Measurements from ENCODE around the gene GRK2. TPM values are rescaled to one million over a fixed set of nuclear protein-coding genes. Genes with fewer than 3 reads are reported as not detected.

GRK2 gene
- total RNA-seq, 2 donors from 2014 or later = 95.8 to 119 TPM

GRCh38 chr11:67278135-67278938 lies 12.1 kb downstream of the GRK2 start:
- ATAC-seq = no peak
- DNase-seq = peak; percentile 25 to 31
- intact Hi-C loops (cut with DNase I, micrococcal nuclease) = no loop called here

GRCh38 chr11:67278939-67279588 lies 12.8 kb downstream of the GRK2 start:
- DNase-seq = peak in 1 of 2 donors; percentile 11
- ATAC-seq = no peak
- intact Hi-C loops (cut with DNase I, micrococcal nuclease) = no loop called here

GRCh38 chr11:67279589-67280340 lies 13.5 kb downstream of the GRK2 start:
- intact Hi-C loops (cut with DNase I, micrococcal nuclease) = no loop called here
- ATAC-seq = no peak
- DNase-seq = peak in 1 of 2 donors; percentile 6

GRCh38 chr11:67280341-67280787 lies 14.1 kb downstream of the GRK2 start:
- ATAC-seq (no peak), DNase-seq (peak in 1 of 2 donors; percentile 6)
- intact Hi-C loops (cut with DNase I, micrococcal nuclease) = no loop called here

- intact Hi-C loops (cut with DNase I, micrococcal nuclease) = no loop called here
- peak in 1 of 2 donors; percentile 8 for DNase-seq
- no peak for ATAC-seq
Measured at GRCh38 chr11:67280788-67281551, 14.7 kb downstream of the GRK2 start.

GRCh38 chr11:67281552-67282150 lies 15.4 kb downstream of the GRK2 start:
- intact Hi-C loops (cut with DNase I, micrococcal nuclease) = no loop called here
- DNase-seq = peak in 1 of 2 donors; percentile 11
- ATAC-seq = no peak

GRCh38 chr11:67282155-67282875 lies 16.0 kb downstream of the GRK2 start:
- DNase-seq (no peak), ATAC-seq (no peak)
- intact Hi-C loops (cut with DNase I, micrococcal nuclease) = no loop called here

- peak in 1 of 2 donors; percentile 6 for DNase-seq
- ATAC-seq = no peak
- intact Hi-C loops (cut with DNase I, micrococcal nuclease) = no loop called here
Measured at GRCh38 chr11:67282876-67283371, 16.7 kb downstream of the GRK2 start.

- DNase-seq = peak; percentile 7 to 34
- intact Hi-C loops (cut with DNase I, micrococcal nuclease) = no loop called here
- ATAC-seq = no peak
Measured at GRCh38 chr11:67283481-67283963, 17.2 kb downstream of the GRK2 start.

- ATAC-seq = no peak
- DNase-seq = peak in 1 of 2 donors; percentile 22
Measured at GRCh38 chr11:67284811-67285540, 18.7 kb downstream of the GRK2 start.

GRCh38 chr11:67285541-67286498 lies 19.5 kb downstream of the GRK2 start:
- DNase-seq (peak in 1 of 2 donors; percentile 22), ATAC-seq (no peak)
- intact Hi-C loops (cut with DNase I, micrococcal nuclease) = no loop called here

More at GRCh38 chr11:67284811-67285540, 18.7 kb downstream of the GRK2 start:
- intact Hi-C loops (cut with DNase I, micrococcal nuclease) = no loop called here

- ATAC-seq = no peak
Measured at GRCh38 chr11:67286621-67287333, 20.5 kb downstream of the GRK2 start.

GRCh38 chr11:67287355-67288197 lies 21.3 kb downstream of the GRK2 start:
- DNase-seq (peak in 1 of 2 donors; percentile 17), ATAC-seq (no peak)
- intact Hi-C loops (cut with DNase I, micrococcal nuclease) = no loop called here

More at GRCh38 chr11:67286621-67287333, 20.5 kb downstream of the GRK2 start:
- DNase-seq = peak in 1 of 2 donors; percentile 22
- intact Hi-C loops (cut with DNase I, micrococcal nuclease) = no loop called here

GRCh38 chr11:67288198-67288451 lies 21.9 kb downstream of the GRK2 start:
- ATAC-seq = no peak
- no peak for DNase-seq
- intact Hi-C loops (cut with DNase I, micrococcal nuclease) = no loop called here

Data from left colon (tissue), 2 donors.